DMS79 (cell line): ENCODE results near the gene RGL2.
A peak's percentile ranks its signal among the peaks of the same experiment; 100 is the strongest.
"Not testable (repeated sequence)": the region's sequence is repeated elsewhere in the genome, so short reads cannot be mapped to it uniquely, and the experiment has no call there.

Experiments used
- DNase-seq: peaks from one replicate; lab custom pipeline; 2025; lab: John Stamatoyannopoulos, UW

The RGL2 gene, protein sequence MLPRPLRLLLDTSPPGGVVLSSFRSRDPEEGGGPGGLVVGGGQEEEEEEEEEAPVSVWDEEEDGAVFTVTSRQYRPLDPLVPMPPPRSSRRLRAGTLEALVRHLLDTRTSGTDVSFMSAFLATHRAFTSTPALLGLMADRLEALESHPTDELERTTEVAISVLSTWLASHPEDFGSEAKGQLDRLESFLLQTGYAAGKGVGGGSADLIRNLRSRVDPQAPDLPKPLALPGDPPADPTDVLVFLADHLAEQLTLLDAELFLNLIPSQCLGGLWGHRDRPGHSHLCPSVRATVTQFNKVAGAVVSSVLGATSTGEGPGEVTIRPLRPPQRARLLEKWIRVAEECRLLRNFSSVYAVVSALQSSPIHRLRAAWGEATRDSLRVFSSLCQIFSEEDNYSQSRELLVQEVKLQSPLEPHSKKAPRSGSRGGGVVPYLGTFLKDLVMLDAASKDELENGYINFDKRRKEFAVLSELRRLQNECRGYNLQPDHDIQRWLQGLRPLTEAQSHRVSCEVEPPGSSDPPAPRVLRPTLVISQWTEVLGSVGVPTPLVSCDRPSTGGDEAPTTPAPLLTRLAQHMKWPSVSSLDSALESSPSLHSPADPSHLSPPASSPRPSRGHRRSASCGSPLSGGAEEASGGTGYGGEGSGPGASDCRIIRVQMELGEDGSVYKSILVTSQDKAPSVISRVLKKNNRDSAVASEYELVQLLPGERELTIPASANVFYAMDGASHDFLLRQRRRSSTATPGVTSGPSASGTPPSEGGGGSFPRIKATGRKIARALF

DNA sequence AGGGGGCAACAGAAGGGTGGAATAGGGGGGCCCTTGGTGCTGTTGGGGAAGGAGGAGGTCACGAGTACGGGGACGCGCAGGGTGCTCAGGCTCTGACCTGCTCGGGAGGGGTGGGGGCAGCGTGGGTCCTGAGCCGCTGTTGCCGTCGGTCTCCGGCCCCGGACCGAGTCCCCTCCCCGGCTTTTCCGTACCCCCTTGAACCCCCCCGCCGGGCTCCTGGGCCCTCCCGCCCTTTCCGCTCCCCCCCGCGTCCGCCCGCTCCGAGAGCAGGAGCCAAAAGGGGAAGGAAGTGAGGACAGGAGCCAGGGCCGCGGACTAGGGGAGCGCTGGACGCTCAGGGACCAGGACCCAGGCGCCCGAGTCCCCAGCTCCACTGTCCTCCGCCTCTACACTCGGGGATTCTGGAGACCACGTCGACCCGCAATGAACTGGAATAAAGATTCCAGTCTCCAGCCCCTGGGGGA is at the start of gene RGL2:
Gene RGL2, minus strand, starts transcription at position 170 of the 464 bp plus-strand sequence. CDS start 332 bp downstream, outside the sequence.
- no peak for DNase-seq

DNA sequence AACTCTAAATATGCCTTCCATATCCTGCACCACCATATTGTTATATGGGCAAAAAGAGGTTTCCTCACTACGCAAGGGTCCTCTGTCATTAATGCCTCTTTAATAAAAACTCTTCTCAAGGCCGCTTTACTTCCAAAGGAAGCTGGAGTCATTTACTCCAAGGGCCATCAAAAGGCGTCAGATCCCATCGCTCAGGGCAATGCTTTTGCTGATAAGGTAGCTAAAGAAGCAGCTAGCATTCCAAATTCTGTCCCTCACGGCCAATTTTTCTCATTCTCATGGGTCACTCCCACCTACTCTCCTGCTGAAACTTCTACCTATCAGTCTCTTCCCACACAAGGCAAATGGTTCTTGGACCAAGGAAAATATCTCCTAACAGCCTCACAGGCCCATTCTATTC is 49.1 kb upstream of the RGL2 start:
- DNase-seq: no peak

DNA sequence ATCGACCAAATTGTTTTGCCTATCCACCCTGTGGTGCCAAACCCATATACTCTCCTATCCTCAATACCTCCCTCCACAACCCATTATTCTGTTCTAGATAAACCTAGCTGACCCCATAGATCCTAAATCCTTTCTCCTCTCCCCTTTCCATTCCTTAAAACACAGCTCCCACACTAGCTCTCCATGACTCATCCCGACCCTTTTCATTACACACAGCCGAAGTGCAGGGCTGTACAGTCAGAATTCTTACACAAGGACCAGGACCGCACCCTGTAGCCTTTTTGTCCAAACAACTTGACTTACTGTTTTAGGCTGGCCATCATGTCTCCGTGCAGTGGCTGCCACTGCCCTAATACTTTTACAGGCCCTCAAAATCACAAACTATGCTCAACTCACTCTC is 48.2 kb upstream of the RGL2 start:
- not testable (repeated sequence) for DNase-seq

DNA sequence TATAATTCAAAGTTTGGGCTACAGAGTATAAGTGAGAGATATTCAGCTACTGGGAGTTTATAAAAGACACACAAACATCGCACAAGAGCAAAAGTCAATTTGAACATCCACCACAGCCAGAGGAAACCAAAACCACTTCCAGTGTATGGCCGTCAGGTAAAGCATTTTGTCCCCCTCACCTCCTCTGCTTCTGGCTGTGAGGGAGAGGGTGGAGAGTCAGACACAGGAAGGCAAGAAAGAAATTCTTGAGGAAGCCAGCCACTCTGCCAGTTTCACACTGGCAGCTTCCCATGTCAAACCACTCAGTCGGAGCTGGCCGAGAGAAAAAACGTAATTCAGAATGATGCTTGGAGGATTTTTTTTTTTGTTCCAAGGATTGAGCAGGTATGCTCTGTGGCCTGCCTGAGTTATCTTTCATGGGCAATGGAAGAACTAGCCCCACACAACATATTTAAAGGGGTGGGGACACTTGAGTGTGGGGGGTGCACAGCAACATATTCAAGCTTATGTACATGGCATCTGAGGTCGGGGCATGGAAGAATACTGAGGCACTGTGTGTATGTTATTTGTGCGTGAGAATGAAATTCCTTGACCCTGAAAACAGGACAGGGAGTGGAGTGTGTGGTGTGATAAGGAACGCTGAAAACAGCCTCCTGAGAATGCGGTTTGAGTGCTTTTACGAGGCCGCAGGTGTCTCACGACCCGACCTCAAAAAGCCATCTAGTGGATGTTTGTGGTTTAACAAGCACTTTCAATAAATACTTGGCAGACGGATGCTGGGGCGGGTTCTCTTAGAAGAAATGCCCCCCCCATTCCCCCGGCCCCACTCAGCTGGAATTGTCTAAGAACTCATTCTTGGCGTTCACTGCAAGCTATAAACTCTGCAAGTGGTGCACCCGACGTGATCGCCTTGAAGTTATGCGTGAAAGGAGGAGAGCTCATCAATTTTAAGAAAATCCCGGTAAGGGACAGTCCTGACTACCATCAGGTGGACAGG is 46.3 kb upstream of the RGL2 start:
- peak; percentile 96 for DNase-seq

DNA sequence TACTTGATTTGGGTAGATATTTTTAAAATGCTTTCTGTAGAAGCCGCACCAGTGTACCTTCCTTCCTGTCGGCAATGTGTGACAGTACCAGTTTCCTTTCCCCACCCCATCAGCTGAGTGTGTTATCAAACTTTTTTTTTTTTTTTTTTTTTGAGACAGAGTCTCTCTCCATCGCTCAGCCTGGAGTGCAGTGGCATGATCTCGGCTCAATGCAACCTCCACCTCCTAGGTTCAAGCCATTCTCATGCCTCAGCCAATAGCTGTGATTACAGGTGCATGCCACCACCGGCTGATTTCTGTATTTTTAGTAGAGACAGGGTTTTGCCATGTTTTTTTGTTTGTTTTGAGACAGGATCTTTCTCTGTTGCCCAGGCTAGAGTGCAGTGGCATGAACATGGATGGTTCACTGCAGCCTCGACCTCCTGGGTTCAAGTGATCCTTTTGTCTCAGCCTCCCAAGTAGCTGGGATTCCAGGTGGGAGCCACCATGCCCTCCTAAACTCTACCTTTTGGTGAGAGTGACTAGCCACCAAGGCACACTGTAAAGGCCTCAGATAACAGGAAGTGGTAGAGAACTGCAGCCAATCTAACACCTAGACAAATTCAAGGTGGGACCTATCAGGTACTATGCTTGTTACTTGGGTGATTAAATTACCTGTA is 45.3 kb upstream of the RGL2 start:
- no peak for DNase-seq

DNA sequence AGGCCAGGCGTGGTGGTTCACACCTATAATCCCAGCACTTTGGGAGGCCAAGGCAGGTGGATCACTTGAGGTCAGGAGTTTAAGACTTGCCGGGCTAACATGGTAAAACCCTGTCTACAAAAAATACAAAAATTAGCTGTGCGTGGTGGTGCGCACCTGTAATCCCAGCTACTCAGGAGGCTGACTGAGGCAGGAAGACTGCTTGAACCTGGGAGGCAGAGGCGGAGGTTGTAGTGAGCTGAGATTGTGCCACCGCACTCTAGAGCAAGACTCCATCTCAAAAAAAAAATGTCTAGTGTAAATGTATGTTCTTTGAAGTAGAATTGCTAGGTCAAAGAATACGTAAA is 44.8 kb upstream of the RGL2 start:
- DNase-seq: not testable (repeated sequence)

DNA sequence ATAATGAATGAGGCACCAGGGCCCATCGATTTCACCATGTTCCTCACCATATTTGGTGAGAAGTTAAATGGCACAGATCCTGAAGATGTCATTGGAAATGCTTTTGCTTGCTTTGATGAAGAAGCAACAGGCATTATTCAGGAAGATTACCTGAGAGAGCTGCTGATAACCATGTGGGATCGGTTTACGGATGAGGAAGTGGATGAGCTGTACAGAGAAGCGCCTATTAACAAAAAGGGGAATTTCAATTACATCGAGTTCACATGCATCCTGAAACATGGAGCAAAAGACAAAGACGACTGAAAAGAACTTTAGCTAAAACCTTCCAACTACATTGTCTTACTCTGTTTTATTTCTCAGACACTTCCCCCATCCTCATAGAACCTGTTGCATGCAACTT is 40.5 kb upstream of the RGL2 start:
- DNase-seq: no peak

DNA sequence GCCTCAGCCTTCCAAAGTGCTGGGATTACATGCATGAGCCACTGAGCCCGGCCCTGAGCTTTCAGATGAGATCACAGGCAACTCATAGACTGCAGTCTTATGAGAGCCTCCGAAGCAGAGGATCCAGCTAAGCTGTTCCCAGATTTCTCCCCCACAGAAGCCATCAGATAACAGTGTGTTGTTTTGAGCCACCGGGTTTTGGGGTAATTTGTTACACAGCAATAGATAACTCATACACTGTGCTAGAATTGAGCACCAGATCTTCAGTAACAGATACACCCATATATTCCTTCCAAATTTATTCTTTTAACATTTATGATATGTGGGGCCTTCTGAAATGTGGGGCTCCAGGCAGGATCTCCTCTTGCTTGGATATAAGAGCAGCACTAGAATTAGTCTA is 37.8 kb upstream of the RGL2 start:
- no peak for DNase-seq

DNA sequence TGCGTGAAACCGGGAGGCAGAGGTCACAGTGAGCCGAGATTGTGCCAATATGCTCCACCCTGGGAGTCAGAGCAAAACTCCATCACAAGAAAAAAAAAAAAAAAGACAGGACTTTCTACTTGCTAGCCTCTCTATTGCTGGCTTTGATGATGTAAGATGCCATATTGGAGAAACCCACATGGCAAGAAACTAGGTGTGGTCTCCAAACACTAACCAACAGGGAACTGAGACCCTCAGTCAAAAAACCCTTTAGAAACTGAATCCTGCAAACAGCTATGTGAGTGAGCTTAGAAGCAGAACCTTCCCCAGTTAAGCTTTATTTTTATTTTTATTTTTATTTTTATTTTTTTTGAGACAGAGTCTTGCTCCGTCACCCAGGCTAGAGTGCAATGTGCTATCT is 37.2 kb upstream of the RGL2 start:
- DNase-seq: no peak

DNA sequence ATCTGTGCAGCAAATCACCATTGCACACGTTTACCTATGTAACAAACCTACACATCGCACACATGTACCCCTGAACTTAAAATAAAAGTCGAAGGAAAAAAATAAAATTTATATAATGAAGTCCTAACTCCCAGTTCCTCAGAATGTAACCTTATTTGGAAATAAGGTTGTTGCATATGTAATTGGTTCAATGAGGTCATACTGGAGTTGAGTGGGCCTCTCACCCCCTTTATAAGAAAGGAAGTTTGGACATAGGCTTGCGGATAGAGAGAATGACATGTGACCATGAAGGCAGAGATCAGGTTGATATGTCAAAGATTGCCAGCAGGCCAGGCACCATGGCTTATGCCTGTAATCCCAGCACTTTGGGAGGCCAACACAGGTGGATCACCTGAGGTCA is 34.9 kb upstream of the RGL2 start:
- no peak for DNase-seq

DNA sequence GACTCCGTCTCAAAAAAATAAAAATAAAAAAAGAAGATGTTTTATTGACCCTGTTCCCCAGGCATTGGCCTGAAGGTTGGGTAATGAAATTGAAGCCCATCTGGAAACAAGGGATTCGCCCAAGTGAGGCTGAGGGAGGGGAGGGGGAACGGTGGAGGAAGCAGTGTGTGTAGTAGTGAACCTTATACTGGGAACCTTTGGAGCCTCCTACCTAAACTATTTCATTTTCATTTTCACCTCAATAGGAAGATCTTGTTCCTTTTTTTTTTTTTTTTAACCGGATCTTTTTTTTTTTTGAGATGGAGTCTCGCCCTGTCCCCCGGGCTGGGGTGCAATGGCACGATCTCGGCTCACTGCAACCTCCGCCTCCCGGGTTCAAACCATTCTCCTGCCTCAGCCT is 32.0 kb upstream of the RGL2 start:
- no peak for DNase-seq

DNA sequence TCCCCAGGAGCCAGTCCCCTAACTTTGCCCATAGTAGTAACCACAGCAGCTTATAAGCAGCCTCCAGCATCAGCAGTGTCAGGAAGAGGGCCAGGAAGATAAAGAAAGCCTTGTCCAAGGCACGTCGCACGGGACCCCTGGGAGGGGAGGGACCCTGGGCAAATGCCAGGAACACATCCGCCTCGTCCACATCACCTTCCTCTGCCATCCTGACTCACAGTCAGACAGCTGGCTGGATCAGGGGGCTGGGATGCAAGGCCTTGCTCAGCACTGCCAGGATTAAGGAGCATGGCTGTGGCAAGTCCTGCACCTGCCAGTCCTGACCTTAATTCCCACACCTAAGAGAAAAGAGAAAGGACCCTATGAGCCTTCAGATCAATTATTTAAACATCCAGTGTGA is 30.3 kb upstream of the RGL2 start:
- DNase-seq: no peak

DNA sequence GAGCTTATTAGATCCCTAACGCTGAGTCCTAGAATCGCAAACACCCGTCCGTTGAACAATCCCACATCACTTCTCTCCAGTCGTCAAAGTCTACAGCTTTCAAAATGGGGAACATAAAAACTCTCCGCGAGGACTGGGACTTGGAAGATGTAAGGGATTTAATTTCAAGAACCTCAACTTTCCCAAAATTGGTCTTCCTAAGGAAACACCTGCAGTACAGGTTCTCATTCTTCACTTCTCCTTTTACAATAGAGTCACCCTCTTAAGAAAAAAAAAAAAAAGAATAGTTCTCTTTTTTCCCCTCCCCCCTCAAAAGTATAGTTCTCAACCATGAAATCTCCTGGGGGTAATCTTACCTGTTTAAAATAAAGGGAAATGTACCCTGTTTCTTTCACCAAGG is 25.4 kb upstream of the RGL2 start:
- no peak for DNase-seq

DNA sequence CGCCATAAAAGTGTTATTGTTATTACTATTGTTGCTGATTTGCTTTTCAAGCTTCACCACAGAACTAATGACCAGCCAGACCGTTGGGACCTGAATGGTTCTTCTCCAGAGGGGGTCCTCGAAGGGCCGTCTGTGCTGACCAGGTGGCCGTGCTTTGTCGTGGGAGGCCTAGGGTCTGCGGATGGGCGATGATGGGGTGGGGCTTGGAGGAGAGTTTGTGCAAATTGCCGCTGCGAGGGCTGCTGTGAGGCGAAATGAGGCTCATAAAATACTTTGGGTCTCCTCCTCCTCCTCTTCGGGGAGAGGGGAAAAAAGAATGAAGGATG is 24.8 kb upstream of the RGL2 start:
- no peak for DNase-seq

DNA sequence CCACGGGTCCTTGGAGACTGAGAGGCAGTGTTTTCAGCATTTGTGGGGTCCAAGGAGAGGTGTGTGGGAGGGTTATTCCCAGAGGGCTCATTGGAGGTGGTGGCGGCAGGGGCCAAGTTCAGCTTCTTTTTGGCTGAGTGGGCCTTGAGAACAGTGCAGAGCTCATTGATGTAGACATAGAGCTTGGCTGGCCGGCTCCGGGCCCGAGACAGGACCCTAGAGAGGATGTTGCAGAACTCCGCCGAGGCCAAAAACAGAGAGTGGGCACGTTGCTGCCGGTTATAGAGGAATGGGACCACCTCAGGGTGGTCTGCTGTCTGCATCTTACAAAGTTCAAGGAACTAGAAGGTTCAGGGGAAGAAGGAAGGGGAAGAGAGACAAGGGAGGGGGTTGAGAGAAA is 22.5 kb upstream of the RGL2 start:
- DNase-seq: no peak

DNA sequence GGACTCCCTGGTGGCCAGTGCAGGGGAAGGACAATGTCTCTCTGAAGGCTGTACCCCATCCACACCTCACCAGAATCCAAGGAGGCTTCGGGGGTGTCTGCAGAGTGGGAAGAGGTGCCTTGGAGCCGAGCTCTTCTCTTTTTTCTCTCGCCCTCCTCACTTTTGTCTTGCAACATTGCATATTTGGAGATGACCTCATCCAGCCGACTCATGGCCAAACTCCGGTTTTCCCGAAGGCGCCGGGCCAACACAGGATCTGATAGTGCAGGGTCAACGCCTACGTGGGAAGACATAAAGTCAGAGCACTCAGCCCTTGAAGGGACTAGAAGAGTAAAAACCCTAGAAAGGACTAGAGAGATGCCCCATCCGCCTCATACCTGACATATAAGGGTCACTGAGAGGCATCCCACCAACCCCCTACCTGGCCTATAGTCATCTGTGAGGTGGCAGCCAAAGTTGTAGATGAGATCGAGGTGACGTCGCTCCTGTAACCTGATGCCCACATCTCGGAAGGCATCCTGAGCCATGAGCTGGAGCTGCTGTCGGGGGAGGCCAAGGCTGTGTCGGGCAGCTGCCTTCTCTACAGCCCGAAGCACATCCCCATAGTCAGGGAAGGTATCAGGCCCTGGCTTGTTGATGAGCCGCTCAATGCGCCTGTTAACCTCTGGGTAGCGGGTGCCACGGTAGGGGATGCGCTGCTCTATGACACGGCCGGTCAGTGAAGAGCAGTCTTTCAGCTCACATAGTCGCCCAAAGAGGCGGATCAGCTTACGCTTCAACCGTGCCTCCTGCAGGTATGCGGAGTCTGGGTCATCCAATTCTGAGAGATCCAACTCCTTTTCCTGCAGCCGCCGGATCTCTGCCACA is 21.8 kb upstream of the RGL2 start:
- no peak for DNase-seq

DNA sequence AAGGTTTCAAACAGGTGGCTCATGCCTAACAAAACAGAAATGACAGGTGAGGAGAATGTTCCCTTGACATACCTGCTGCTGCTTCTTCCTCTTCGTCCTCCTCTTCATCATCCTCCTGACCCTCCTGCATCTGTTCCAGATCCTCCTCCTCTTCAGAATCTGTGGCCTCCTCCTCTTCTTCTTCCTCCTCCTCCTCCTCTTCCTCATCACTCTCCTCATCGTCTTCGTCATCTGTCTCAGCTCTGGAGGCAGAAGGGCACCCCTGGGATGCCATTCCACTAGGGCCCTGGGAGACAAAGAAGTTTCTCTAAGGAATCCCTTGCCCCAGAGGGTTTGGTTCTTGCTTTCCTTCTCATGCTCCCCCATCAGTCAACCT is 21.2 kb upstream of the RGL2 start:
- no peak for DNase-seq

DNA sequence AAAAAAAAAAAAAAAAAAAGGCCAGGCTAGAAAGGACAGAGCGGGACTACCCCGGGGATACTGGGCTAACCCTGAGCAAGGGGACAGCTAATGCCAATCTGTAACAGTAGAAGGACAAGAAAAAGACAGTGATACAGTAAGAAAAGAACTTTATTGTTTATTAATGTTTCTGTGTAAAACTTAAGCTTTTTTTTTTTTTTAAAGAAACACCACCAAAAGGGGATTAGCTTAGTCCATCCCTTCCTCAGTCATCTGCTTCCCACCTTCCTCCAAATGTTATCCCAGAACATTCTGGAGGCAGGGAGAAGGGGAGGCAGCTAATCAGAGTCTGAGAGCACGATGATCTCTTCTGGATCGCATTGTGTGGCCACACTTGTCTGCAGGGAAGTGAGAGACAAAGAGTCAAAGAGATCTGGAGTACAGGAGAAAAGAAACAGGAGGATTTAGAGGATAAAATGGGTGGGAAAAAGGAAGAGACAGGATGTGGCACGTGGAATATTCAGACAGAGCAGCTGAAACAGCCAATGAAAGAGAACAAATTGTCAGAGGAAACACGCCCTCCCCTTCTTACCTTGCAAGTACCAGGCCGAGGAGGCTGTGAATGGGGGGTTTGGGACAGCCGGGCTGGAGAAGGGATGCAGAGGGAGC is 19.8 kb upstream of the RGL2 start:
- DNase-seq: no peak

DNA sequence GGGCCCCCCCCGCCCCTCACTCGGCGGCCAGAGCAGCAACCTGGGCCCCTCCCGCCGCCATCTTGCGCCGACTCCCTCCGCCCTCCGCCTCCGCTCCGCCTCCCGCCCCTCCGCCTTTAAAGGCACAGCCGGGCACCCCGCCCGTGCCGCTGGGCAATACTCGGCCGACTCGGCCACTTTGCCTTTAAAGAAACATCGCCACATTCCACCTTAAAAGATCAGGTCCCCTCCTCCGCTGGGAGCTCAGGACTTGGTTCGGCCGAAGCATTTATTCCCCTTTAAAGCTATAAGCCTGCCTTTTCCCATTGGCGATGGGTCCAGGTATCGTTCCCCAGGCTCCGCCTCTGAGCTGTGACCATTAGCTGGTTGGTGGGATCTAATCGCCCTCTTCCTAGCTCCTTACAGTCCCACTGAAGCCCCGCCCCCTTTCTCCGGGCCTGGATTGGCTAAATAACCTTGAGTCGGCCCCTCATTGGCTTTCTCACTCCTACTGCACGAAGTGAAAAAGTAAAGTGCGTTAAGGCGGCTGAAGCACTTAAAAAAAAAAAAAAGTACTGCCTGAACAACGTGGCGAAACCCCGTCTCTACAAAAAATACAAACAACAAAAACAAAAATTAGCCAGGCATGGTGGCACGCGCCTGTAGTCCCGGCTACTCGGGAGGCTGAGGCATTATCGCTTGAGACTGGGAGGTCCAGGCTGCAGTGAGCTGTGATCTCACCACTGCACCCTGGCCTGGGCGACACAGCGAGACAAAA is 19.1 kb upstream of the RGL2 start, which contains the start of gene ZBTB22:
Gene ZBTB22, minus strand, starts transcription at position 76 of the 757 bp plus-strand sequence. CDS start 828 bp downstream, outside the sequence.
- peak; percentile 99 for DNase-seq

DNA sequence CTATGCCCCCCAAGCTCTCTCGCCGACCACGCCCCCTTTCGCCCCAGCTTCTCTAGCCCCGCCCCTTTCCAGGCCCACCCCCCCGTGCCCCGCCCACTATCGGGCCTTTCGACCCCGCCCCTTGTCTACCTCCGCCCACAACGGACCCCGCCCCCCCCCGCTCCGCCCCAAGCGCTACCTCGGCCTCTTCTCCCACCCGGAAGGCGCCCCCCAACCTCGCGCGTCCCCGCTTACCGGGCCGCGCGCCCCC is 18.6 kb upstream of the RGL2 start:
- DNase-seq: no peak
